NCI-H2196 (cell line): ENCODE measurements around the gene RAB37.

Source experiments
- DNase-seq: peaks from one replicate; lab custom pipeline; 2025; ENCODE audit not compliant: unreplicated experiment; lab: John Stamatoyannopoulos, UW

Gene RAB37

DNA sequence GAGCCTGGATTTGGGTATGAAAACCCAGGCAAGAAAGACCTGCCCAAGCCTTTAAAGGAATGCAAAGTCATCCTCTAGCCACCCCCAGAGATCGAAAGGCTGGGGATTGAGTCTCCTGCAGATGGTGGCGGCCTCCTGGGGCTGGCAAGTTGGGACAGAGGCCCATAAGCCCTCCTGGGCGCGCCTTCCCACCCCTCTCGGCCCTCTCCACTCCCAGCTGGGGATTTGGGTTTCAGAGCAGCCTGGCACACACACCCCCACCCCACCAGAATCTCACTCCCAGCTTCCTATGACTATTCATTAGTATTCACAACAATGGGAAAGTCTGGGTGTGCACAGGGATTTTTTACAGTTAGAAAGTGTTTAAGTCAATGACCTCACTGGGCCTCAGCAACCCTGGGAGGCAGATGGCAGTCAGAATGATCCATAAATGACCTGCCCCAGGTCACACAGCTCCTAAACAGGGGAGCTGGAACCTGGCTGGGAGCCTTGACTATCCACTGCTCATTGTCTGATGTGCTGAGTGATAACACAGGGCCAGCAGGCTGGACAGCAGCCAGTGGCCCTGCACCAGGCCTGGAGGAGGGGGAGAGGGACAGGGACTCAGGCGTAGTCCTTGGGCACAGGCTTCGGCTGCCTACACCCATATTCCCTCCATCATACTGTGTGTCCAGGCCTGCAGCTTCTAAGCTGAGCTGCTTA, 23.5 kb downstream of the RAB37 start:
- peak; percentile 58 for DNase-seq

DNA sequence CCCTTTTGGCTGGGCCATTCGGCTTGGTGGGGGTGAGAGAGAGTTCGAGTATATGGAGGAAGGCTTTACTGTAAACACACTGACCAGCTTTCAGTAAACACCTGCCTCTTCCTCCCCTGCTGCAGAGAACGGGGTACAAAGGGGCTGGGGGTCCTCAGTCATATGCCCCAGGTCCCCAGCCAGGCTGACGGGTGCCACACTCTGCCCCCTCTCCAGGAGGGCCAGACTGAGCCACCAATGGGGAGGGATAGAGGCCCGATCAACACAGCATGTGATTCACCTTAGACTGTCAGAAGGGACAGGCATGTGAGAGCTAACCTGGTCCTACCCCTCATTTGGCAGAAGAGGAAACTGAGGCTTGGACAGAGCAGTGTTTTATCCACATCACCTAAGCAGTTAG, 24.4 kb downstream of the RAB37 start:
- DNase-seq: no peak

DNA sequence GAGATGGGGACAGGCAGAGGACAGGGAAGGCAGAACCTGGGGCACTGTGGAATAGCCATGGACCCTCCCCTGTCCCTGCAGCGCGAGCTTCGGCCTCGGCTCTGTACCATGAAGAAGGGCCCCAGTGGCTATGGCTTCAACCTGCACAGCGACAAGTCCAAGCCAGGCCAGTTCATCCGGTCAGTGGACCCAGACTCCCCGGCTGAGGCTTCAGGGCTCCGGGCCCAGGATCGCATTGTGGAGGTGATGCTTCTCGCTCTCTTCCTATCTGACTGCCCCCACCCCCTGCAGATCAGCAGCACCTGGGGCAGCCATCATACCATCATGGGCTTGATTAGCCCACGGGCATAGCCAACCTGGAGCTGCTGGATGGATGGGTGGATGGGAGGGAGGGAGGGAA, 24.9 kb downstream of the RAB37 start:
- no peak for DNase-seq

DNA sequence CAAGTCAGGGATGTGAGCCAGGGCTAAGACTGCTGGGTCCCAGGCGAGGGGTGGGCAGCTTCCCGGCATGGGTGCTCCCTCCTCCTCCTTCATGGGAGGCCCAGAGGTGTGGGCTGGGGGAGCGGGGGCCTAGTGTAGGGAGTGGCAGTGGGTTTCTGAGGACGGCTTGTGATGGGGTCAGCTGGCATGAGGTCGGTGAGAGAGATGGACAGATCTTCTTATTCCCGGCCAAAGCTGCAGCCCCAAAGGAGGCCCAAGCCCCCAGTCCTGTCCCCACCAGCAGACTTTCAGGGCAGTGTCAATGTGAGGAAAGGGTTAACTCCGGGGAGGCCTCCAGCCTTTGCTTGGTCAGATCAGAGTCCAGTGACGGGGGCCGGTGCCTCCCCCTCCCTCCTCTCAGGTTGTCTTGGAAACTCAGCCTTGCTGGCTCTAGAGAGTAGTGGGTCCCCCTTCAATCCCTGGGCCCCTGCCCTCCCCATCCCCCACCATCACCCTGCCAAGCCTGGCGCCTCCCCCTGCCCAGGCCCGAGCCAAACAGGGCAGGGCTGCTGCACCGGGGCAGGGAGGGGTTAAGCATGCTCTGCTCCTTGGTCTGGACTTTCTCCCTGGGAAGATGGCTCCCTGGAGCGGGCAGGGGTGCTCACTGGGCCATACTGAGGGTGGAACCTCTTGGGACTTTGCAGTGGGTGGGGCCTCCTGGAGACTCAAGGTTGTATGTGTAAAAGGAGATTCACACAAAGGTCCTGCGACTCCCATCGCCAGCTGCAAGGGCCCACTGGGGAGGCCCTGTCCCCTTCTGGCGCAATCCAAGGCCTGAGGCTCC, 26.7 kb downstream of the RAB37 start:
- no peak for DNase-seq

DNA sequence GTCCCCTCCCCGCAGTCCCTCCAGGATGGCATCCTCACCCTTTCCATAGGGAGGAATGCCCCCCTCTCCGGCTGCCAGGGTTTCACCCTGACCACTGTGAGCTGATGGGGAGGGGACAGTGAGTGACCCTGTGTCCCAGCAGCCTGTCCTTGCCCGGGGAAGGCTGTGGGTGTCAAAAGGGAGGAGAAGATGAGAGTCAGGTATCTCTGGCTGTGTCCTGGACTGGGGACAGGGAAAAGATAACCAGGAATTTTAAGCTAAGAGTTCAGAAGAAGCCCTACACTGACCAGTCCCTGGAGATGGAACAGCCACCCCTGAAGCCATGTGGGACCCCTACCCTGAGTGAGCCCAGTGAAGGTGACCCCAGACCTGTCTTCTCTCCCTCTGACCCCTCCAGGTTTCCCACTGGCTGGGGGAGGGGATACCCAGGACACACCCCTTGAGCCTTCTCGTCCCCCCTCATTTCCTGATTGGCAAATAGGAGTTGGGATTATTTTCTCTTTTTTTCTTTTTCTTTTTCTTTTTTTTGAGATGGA, 27.8 kb downstream of the RAB37 start:
- no peak for DNase-seq

DNA sequence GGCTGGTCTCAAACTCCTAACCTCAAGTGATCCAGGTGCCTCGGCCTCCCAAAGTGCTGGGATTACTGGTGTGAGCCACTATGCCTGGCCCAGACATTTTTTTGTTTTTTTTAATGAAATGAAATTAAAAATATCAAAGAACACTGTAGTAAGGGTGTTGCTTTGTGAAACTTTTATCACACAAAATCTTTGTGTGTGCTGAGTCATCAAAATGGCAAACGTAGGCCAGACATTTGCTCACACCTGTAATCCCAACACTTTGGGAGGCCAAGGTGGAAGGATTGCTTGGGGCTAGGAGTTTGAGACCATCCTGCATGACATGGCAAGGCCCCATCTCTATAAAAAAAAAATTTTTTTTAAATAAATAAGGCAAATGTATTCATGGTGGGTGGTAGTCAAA, 29.4 kb downstream of the RAB37 start:
- no peak for DNase-seq

DNA sequence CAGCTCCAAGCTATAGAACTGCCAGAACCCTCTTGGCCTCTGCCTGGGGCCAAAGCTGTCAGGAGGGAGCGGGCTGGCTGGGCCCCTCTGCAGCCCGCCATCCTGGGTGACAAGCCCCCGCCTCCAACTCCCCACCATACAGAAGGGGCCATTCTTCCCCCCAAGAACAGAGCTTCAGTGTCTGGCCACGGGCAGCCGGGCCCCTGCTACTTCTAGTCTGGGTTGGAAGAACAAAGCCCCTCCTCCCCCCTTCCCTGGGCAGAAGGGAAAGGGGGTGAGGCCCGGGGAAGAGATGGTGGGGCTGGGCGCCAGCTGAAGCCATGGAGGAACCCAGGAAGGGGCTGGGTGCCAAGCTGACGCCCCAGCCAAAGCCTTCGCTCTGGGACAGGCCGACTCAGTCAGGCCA, 30.1 kb downstream of the RAB37 start:
- no peak for DNase-seq

DNA sequence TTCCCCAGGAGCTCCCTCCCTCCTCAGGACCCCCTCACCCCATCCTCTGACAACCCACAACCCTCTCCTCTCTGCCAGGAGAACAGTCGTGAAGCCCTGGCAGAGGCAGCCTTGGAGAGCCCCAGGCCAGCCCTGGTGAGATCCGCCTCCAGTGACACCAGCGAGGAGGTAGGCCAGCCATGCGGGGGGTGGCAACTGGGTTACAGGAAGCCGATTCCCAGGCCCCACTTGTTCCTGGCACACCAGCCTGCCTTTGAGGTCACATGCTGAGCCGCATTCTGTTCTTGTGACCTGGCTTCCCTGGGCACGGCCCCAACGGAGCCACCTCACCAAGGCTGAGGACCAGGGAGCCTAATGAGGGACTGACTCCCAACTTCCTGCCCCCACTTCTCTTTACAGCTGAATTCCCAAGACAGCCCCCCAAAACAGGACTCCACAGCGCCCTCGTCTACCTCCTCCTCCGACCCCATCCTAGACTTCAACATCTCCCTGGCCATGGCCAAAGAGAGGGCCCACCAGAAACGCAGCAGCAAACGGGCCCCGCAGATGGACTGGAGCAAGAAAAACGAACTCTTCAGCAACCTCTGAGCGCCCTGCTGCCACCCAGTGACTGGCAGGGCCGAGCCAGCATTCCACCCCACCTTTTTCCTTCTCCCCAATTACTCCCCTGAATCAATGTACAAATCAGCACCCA, 31.2 kb downstream of the RAB37 start:
- peak; percentile 77 for DNase-seq

- DNase-seq: no peak
These were observed 31.7 kb downstream of the RAB37 start for GRCh38 chr17:74768763-74769114.

- DNase-seq: no peak
These were observed 32.3 kb downstream of the RAB37 start for GRCh38 chr17:74769266-74769855.

DNA sequence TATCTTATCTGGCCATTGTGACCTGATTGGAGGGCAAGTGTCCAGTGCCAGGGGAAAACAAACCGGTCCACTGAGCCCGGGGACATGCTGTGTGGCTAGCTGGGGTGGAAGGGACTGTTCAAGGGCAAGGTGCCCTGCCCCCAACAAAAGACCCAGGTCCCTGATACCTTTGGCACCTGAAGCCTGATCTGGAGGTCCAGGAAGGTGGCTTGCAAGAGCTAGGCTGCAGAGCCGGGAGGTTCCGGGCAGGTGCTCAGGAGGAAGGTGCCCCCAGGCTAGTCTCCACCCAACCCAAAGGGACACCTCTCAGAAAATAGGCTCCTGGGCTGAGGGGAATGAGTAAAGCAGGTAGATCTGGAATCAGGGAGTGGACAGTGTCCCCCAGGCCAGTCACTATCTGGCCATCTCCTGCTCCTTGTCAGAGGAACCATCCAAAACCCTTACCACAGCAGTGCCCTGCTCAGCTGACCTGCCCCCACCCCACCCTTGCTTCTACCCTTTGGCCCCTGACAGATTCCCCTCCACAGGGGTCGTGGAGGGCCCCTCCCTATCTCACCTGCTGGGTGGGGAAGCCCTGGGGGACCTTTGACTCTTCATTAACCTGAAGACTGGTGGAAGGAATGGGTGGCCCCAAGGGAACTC, 32.9 kb downstream of the RAB37 start:
- no peak for DNase-seq

- peak; percentile 78 for DNase-seq
These were observed 33.7 kb downstream of the RAB37 start for GRCh38 chr17:74770498-74771318.

DNA sequence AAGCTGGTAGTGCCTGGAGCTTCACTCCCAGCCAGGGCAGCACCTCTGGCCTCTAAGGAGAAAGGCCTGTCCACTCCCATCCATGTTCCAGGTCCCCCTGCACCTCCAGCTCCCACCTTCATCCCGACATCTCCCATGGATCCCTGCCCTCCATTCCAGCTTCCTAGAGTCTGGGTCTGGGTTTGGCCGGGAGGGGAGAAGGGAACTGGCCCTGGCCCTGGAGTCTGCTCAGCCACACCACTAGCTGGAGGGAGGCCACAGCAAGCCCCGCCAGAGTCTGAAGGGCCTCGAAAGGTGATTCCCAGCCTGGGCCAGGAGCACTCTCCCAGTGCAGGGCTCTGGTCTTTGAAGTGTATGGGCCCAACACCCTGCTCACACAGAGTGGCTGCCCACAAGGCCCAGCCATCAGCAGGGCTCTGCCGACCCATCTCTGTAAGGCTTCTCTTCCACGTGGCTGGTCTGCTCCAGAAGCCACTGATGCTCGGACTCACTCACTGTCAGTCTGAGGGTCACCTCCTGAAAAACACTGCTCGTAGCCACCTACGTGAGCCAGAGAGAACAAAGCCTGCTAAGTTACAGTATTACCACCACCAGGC, 34.4 kb downstream of the RAB37 start:
- DNase-seq: no peak

DNA sequence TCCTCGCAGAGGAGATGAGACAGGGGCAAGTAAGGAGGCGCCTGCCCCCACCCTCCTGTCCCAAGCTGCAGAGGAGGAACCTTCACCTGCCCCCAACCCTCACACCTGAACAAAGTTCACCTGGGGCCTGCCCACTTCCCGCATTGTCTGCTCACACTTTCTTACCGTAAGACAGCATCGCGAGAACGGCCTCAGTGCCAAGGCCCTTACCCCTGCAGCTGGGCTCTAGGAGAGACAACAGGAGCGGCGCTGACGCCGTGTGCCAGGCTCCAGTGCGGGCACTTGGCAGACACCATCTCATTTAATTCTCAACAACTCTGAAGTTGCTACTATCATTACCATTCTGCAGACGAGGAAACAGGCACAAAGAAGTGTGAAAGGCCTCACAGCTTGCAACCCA, 35.0 kb downstream of the RAB37 start:
- no peak for DNase-seq

- DNase-seq: no peak
These were observed 36.4 kb downstream of the RAB37 start for GRCh38 chr17:74773414-74773813.

GRCh38 chr17:74773871-74774286, 36.8 kb downstream of the RAB37 start:
- no peak for DNase-seq

DNA sequence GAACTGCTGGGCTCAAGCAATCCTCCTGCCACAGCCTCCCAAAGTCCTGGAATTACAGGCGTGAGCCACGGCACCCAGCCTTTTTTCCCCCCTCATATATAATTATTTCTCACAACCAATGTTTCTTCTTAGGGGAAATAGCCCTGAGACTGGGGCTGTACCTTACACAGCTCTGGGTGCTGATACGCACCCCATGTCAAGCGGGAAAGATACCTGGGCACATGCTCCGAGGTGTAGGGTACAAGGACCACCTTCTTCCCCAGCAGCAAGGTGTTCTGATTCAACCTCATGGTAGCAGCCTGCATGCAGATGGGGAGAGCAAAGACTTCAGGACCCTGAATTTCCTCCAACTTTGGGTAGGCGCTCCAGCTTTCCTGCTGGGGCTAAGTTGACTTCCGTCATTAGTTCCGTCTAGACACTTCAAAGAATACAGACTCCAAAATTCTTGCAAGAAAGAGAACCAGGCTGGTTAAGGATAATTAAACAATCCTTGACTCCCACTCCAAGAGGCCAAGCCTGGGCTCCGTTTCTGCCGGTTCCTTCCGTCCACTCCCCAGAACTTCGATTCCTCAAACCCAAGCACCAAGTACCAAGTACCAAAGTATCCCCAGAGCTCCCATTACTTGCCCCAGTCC, 38.5 kb downstream of the RAB37 start:
- DNase-seq: no peak

DNA sequence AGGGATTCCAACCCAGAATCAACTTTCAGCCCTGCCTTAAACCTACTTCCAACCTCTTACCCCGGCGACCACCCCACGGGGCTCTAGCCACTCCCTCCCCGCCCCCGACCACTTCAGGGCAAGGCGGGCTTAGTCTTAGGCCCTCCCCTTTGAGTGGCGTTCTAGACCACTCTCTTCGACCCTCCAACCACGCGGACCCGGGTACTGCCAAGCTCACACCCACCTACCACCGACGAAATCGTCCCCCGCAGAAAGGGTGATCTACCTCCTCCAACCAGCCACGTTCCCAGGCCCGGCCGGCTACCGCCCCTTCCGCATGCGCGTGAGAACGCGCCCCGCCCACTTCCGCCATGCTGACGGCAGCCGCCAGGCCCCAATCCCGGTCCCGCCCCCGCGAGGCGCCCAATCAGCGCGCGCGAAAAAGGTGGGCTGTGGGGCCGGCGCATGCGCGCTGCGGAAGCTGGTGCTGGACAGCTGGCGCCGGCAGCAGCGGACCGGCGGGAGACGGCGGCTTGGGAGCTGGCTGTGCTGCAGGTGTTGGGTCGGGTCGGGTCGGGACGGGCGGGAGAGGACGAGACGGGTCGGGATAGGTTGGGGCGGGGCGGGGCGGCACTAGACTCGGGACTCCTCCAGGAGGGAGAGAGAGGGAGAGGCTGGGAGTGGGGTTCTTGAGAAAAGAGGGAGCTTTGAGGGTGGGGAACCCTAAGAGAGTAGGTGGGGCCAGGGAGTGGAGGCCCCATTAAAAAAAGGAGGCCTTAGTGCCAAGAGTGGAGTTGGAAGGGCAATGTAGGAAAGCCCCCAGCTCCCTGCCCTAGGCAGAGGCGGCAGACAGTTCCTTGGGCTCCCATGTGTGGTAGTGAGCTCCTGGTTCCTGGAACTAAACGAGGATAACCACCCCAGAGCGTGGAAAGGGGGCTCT, 39.2 kb downstream of the RAB37 start, which contains the start of gene NAT9:
Gene NAT9, minus strand, starts transcription at position 302 of the 919 bp plus-strand sequence. CDS start 647 bp downstream, outside the sequence.
- peak; percentile 99 for DNase-seq
